ENCODE measurements around the gene STRAP. TPM values are rescaled to one million over a fixed set of nuclear protein-coding genes. Genes with fewer than 3 reads are reported as not detected.
"Not testable (repeated sequence)": the region's sequence is repeated elsewhere in the genome, so short reads cannot be mapped to it uniquely, and the experiment has no call there.

STRAP gene
- total RNA-seq, 2 donors from 2014 or later: 188 to 362 TPM

- WGBS, 2 experiments (ENCODE audit: insufficient coverage in 1 of 2, insufficient read length in 1 of 2): 95 to 98% methylated on average over 5 of the region's 5 CpGs
- H3K27ac ChIP-seq (ENCODE audit: low read depth, low read length): no peak overlapping the region
- TF ChIP-seq CTCF (conservative IDR thresholded peaks at IDR 0.05): no peak
- no peaks in the 10 kb centered on the region for H3K4me1 ChIP-seq (ENCODE audit: control insufficient read depth, insufficient read depth, low read length)
- peaks cover 31% of the 10 kb centered on the region for H3K9me3 ChIP-seq (ENCODE audit: control insufficient read depth, low read length)
- H3K9me3 Mint-ChIP-seq: peaks cover 54% of the 10 kb centered on the region
- no peak overlapping the region for H3K27ac Mint-ChIP-seq
- no peak overlapping the region for H3K4me3 ChIP-seq (ENCODE audit: low read length)
- H3K4me1 Mint-ChIP-seq: peaks cover 17% of the 10 kb centered on the region
- H3K27me3 Mint-ChIP-seq (ENCODE audit: insufficient read depth): no peaks in the 10 kb centered on the region
- no peak overlapping the region for H3K9ac ChIP-seq (ENCODE audit: extremely low read depth, low read length, poor library complexity, severe bottlenecking)
- no peaks in the 10 kb centered on the region for H3K36me3 ChIP-seq (ENCODE audit: control insufficient read depth, insufficient read depth, low read length)
- DNase-seq: no peak
- no peaks in the 10 kb centered on the region for H3K27me3 ChIP-seq (ENCODE audit: control insufficient read depth, insufficient read depth, low read length, poor library complexity, severe bottlenecking)
- peaks cover 60% of the 10 kb centered on the region for H3K36me3 Mint-ChIP-seq (ENCODE audit: low read depth)
- no peak overlapping the region for H3K4me3 Mint-ChIP-seq
Observed at GRCh38 chr12:15942475-15942874, 60.3 kb downstream of the STRAP start.

DNA sequence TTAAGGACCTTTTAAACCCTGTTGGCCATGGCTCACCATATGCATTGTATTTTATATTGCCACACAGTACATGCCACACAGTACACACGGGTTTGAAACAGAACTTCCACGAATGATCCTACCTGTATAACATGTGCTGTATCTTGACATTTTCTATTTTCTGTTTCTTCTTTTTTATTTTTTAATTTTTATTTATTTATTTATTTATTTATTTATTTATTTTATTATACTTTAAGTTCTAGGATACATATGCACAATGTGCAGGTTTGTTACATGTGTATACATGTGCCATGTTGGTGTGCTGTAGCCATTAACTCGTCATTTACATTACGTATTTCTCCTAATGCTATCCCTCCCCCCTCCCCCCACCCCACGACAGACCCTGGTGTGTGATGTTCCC is 61.3 kb downstream of the STRAP start:
- Mint-ChIP-seq H3K4me1 (peaks cover 17% of the 10 kb centered on the region), H3K36me3 (ENCODE audit: low read depth) (peaks cover 69% of the 10 kb centered on the region), H3K9me3 (peaks cover 62% of the 10 kb centered on the region)
- DNase-seq; H3K27me3 ChIP-seq (ENCODE audit: control insufficient read depth, insufficient read depth, low read length, poor library complexity, severe bottlenecking); H3K9ac ChIP-seq (ENCODE audit: extremely low read depth, low read length, poor library complexity, severe bottlenecking); H3K4me3 Mint-ChIP-seq; H3K27ac ChIP-seq (ENCODE audit: low read depth, low read length); H3K27me3 Mint-ChIP-seq (ENCODE audit: insufficient read depth); H3K4me3 ChIP-seq (ENCODE audit: low read length); H3K27ac Mint-ChIP-seq; H3K36me3 ChIP-seq (ENCODE audit: control insufficient read depth, insufficient read depth, low read length); H3K4me1 ChIP-seq (ENCODE audit: control insufficient read depth, insufficient read depth, low read length): not testable (repeated sequence)
- H3K9me3 ChIP-seq (ENCODE audit: control insufficient read depth, low read length): peaks cover 30% of the 10 kb centered on the region
- 80 to 95% methylated on average over 1 to 2 of the region's 5 CpGs for WGBS, 2 experiments (ENCODE audit: insufficient coverage in 1 of 2, insufficient read length in 1 of 2)

- H3K27ac Mint-ChIP-seq; H3K27me3 Mint-ChIP-seq (ENCODE audit: insufficient read depth); H3K4me3 ChIP-seq (ENCODE audit: low read length); DNase-seq; H3K27ac ChIP-seq (ENCODE audit: low read depth, low read length); H3K4me3 Mint-ChIP-seq; H3K9ac ChIP-seq (ENCODE audit: extremely low read depth, low read length, poor library complexity, severe bottlenecking); H3K4me1 ChIP-seq (ENCODE audit: control insufficient read depth, insufficient read depth, low read length); H3K4me1 Mint-ChIP-seq; H3K36me3 ChIP-seq (ENCODE audit: control insufficient read depth, insufficient read depth, low read length); H3K9me3 ChIP-seq (ENCODE audit: control insufficient read depth, low read length); H3K27me3 ChIP-seq (ENCODE audit: control insufficient read depth, insufficient read depth, low read length, poor library complexity, severe bottlenecking): not testable (repeated sequence)
- Mint-ChIP-seq H3K9me3 (peaks cover 67% of the 10 kb centered on the region), H3K36me3 (ENCODE audit: low read depth) (peaks cover 61% of the 10 kb centered on the region)
- WGBS, 2 experiments (ENCODE audit: insufficient coverage in 1 of 2, insufficient read length in 1 of 2): 92% methylated on average over 9 to 10 of the region's 10 CpGs
Observed at GRCh38 chr12:15948461-15948860, 66.3 kb downstream of the STRAP start.

Other genes with a start within 250 kb of the STRAP start
- 1 to 10 TPM; 6.7 to 8.1 TPM for gene EPS8, start 93.0 kb upstream of the STRAP start, total RNA-seq
- gene DERA, start 28.9 kb downstream of the STRAP start, total RNA-seq: 100 to 1,000 TPM in 1 of 2 donors, 10 to 100 TPM in 1; 81.7 to 125 TPM